ENCODE measurements around the gene LRP3. TPM values are rescaled to one million over a fixed set of nuclear protein-coding genes. Genes with fewer than 3 reads are reported as not detected.
"Not testable (repeated sequence)": the region's sequence is repeated elsewhere in the genome, so short reads cannot be mapped to it uniquely, and the experiment has no call there.

Gene LRP3
- 10 to 100 TPM; 16.3 to 22.2 TPM for total RNA-seq

DNA sequence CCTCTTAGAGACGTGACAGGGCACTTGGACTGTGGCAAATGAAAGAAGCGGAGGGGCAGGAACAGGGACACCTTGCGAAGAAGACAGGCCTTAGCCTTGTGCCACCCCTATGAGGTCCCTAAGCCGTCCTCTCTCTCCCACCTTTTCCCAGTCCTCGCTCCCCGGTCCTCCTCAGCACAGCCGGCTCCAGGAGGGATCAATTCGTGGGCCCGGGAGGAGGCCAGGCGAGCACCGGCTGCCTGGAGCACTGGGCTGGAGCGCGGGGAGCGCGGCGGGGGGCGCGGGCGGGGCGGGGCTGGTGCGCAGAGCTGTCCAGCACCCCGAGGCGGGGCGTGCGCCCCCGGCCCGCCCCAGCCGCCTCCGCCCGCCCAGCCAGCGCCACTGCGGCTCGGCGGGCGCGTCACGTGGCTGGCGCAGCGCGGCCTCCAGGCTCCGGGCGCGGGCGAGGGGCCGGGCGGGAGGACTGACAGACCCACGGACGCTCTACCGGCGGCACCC lies at the start of gene LRP3:
TSS of gene LRP3 (plus strand) at position 466 of the 498 bp plus-strand sequence. CDS start 456 bp downstream, outside the sequence.
- no peaks in the 10 kb centered on the region for H3K9me3 ChIP-seq
- H3K4me3 ChIP-seq, result peak within 1 kb of the TSS; percentile 53 to 66
- no peak for DNase-seq (ENCODE audit: low spot score)
- no peaks in the 10 kb centered on the region for H3K27me3 ChIP-seq
- H3K36me3 ChIP-seq, result no peaks in the 10 kb centered on the region
- H3K4me1 ChIP-seq, result peaks cover 0 to 12% of the 10 kb centered on the region in 2 donors
- TF ChIP-seq, protein P1, sequence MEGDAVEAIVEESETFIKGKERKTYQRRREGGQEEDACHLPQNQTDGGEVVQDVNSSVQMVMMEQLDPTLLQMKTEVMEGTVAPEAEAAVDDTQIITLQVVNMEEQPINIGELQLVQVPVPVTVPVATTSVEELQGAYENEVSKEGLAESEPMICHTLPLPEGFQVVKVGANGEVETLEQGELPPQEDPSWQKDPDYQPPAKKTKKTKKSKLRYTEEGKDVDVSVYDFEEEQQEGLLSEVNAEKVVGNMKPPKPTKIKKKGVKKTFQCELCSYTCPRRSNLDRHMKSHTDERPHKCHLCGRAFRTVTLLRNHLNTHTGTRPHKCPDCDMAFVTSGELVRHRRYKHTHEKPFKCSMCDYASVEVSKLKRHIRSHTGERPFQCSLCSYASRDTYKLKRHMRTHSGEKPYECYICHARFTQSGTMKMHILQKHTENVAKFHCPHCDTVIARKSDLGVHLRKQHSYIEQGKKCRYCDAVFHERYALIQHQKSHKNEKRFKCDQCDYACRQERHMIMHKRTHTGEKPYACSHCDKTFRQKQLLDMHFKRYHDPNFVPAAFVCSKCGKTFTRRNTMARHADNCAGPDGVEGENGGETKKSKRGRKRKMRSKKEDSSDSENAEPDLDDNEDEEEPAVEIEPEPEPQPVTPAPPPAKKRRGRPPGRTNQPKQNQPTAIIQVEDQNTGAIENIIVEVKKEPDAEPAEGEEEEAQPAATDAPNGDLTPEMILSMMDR (IDR thresholded peaks at IDR 0.05), result no peak
- H3K27ac ChIP-seq, result peak within 1 kb of the TSS; percentile 41 to 42

- Histone ChIP-seq H3K36me3 (no peaks in the 10 kb centered on the region), H3K4me3 (no peak overlapping the region), H3K27ac (no peak overlapping the region), H3K27me3 (no peaks in the 10 kb centered on the region), H3K9me3 (no peaks in the 10 kb centered on the region), H3K4me1 (peaks cover 0 to 7% of the 10 kb centered on the region in 2 donors)
- no peak for DNase-seq (ENCODE audit: low spot score)
- TF ChIP-seq, protein P1 (IDR thresholded peaks at IDR 0.05), result no peak
Measured at GRCh38 chr19:33146209-33146608, 47.9 kb upstream of the LRP3 start.

- no peak overlapping the region for H3K4me3 ChIP-seq
- no peaks in the 10 kb centered on the region for H3K27me3 ChIP-seq
- DNase-seq (ENCODE audit: low spot score), result no peak
- no peak overlapping the region for H3K27ac ChIP-seq
- H3K36me3 ChIP-seq, result no peaks in the 10 kb centered on the region
- TF ChIP-seq, protein P1 (IDR thresholded peaks at IDR 0.05), result no peak
- peaks cover 0 to 7% of the 10 kb centered on the region in 2 donors for H3K4me1 ChIP-seq
- H3K9me3 ChIP-seq, result no peaks in the 10 kb centered on the region
Measured at GRCh38 chr19:33147538-33147937, 46.6 kb upstream of the LRP3 start.

- TF ChIP-seq, protein P1 (IDR thresholded peaks at IDR 0.05), result no peak
- H3K4me3 ChIP-seq, result no peak overlapping the region
Measured at GRCh38 chr19:33150852-33151518, 43.1 kb upstream of the LRP3 start.

DNA sequence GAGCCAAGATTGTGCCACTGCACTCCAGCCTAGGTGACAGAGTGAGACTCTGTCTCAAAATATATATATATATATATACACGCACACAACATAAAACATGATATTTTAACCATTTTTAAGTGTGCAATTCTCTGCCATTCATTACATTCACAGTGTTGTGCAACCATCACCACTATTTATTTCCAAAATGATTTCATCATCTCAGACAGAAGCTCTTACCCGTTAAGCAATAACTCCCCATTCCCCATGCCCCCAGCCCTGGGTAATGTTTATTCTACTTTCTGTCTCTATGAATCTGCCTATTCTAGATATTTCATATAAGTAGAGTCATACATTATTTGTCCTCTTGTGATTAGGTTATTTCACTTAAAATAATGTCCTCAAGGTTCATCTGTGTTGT lies 42.0 kb upstream of the LRP3 start:
- H3K27ac ChIP-seq, result no peak overlapping the region
- DNase-seq (ENCODE audit: low spot score), result no peak
- H3K9me3 ChIP-seq, result no peaks in the 10 kb centered on the region
- H3K4me3 ChIP-seq, result no peak overlapping the region
- no peaks in the 10 kb centered on the region for H3K4me1 ChIP-seq
- TF ChIP-seq, protein P1 (IDR thresholded peaks at IDR 0.05), result no peak
- no peaks in the 10 kb centered on the region for H3K36me3 ChIP-seq
- H3K27me3 ChIP-seq, result no peaks in the 10 kb centered on the region

More at GRCh38 chr19:33150852-33151518, 43.1 kb upstream of the LRP3 start:
- Histone ChIP-seq H3K36me3 (no peaks in the 10 kb centered on the region), H3K9me3 (no peaks in the 10 kb centered on the region), H3K27me3 (no peaks in the 10 kb centered on the region), H3K4me1 (no peaks in the 10 kb centered on the region), H3K27ac (no peak overlapping the region)
- DNase-seq (ENCODE audit: low spot score), result no peak

GRCh38 chr19:33152625-33153024 lies 41.5 kb upstream of the LRP3 start:
- not testable (repeated sequence) for H3K27me3 ChIP-seq; H3K4me3 ChIP-seq; H3K36me3 ChIP-seq; H3K9me3 ChIP-seq; DNase-seq (ENCODE audit: low spot score); H3K27ac ChIP-seq; H3K4me1 ChIP-seq

GRCh38 chr19:33154313-33154712 lies 39.8 kb upstream of the LRP3 start:
- H3K36me3 ChIP-seq; H3K4me1 ChIP-seq; DNase-seq (ENCODE audit: low spot score); H3K4me3 ChIP-seq; H3K9me3 ChIP-seq; H3K27me3 ChIP-seq; H3K27ac ChIP-seq: not testable (repeated sequence)
